ENCODE data around the gene DOCK3.
A peak's percentile ranks its signal among the peaks of the same experiment; 100 is the strongest.
"Not testable (repeated sequence)": the region's sequence is repeated elsewhere in the genome, so short reads cannot be mapped to it uniquely, and the experiment has no call there.

Gene DOCK3

DNA sequence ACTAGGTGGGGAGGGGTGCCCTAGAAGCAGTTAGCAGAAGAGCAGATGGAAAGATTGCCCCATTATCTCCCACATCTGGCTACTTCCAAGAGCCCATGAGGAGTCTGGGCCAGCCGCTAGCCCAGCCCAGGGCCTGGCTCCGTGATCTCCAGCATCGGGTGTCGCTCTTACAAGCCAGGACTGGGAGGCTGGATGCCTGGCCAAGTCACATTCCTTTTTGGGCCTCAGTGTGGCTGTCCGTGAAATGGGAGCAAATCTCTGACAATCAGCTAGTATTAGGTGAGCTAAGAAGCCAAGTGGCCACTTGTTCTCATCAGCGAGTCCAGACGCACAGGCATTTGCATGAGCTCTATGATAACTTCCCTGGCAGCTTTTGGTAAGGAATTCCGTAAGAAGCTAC, 23.3 kb upstream of the DOCK3 start:
- DNase-seq = no peak

- DNase-seq = no peak
Measured at GRCh38 chr3:50651920-50652529, 22.7 kb upstream of the DOCK3 start.

GRCh38 chr3:50652709-50653108, 22.0 kb upstream of the DOCK3 start:
- DNase-seq = peak; percentile 76

- DNase-seq = no peak
Measured at GRCh38 chr3:50653937-50654595, 20.7 kb upstream of the DOCK3 start.

DNA sequence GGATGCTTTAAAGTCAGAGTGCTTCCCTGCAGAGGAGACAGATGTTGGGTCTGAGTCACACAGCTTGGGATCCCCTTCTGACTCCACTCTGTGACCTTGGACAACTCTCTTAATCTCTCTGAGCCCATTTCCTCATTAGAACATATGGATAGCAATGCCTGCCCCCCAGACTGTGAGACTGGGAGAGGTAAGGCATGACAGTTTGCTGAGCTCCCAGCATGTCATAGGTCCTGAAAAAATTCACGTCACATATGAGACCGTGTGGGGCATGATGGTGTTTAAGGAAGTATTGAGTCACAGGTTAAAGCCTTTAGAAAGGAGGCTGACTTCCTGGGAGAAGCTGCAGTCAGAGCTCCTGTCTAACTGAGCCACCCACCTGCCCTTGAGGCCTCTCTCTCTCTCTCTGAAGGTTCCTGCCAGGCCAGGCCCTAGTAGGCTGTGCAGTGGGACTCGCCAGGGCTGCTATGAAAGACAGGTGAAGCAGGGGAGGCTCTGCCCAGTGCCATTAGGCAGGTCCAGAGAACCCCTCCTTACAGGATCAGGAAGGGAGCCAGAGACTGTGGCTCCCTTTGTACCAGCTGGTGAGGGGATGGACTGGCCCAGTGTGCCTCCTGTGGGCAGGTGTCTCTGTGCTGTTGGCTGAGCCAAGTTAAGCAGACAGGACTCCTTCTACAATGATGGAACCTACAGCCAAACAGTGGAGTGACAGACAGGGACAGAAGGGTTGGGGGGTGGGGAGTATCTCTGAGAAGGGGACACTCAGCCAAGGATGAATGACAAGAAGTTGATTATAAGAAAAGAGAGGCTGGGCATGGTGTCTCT, 19.5 kb upstream of the DOCK3 start:
- no peak for DNase-seq

DNA sequence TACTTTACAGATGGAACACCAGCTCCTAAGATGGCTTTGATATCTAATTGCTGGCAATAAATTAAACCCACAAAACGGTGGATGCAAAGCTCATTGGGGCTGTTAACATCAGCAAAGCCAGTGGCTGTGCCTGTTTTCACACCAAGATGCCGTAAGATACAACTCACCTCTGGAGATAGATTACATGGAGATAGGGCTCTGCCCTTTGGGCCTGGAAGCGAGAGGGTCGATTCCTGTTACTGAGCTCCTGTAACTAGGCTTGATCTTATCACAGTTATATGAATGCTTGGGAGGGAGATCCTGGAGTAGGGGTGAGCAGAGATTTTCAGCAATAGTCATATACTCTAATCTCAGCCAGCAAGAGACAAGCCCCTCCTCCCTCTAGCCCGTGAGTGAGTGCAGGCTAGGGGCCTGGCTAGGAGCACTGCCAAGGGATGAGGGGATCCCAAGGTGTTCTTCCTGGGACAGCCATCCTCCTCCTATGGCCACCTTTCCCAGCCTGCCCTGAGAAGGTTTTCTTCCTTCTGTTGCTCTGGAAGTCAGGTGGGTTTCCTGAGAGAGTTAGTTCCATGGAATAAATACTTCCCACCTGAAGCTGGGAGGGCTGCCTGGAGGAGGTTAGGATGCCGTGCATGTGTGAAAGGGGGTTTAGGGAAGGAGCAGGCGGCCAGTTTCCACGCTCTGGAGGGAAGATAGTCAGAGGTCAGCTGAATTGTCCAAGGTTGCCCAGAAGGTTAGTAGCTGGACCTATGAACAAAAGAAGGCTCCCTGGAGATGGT, 18.1 kb upstream of the DOCK3 start:
- DNase-seq = no peak

- no peak for DNase-seq
Measured at GRCh38 chr3:50657407-50657806, 17.3 kb upstream of the DOCK3 start.

- DNase-seq = no peak
Measured at GRCh38 chr3:50657816-50658215, 16.9 kb upstream of the DOCK3 start.

DNA sequence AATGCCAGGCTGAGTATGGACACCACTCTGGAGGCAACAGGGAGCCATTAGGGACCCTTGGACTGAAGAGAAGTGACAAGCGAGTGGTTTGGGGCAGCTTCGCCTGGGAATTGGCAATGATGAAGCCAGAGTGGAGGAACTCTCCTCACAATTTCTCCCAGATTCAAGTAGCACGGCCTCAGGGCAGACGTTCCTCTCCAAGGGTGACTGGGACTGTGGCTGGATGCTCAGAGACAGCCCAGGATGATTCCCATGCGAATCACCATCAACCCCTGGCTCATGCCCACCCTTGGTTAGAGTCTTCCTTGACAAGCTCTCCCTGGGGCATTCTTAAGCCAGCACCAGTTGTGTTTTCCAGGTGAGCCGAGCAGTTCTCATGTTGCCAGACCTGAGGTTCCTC, 16.3 kb upstream of the DOCK3 start:
- DNase-seq = no peak

DNA sequence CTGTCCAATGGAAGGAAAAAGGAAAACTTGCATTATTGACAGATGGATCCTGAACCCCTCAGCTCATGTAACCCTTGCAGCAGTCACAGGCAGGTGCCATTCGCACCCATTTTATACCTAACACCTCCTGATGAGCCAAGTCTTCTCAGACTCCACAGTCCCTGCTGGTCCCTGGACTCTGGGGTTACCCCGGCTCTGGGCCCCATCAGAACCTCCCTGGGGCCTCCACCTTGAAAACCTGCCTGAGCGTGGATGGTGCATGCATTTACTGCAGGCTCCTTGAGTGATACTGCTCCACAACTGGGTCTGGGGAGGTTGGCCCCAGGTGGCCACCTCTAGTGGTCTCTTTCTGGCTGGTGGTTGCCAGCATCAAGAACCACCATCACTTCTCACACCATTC, 15.9 kb upstream of the DOCK3 start:
- DNase-seq = no peak

GRCh38 chr3:50660386-50660785, 14.3 kb upstream of the DOCK3 start:
- DNase-seq = no peak

- DNase-seq = no peak
Measured at GRCh38 chr3:50661321-50661837, 13.3 kb upstream of the DOCK3 start.

GRCh38 chr3:50662408-50662807, 12.3 kb upstream of the DOCK3 start:
- no peak for DNase-seq

GRCh38 chr3:50665081-50665840, 9.5 kb upstream of the DOCK3 start:
- DNase-seq = peak; percentile 65

GRCh38 chr3:50665841-50666115, 8.9 kb upstream of the DOCK3 start:
- DNase-seq = not testable (repeated sequence)

GRCh38 chr3:50666837-50667236, 7.9 kb upstream of the DOCK3 start:
- DNase-seq = no peak

GRCh38 chr3:50671331-50671730, 3.4 kb upstream of the DOCK3 start:
- DNase-seq = peak; percentile 48

GRCh38 chr3:50672656-50673055, 2.1 kb upstream of the DOCK3 start:
- no peak for DNase-seq

DNA sequence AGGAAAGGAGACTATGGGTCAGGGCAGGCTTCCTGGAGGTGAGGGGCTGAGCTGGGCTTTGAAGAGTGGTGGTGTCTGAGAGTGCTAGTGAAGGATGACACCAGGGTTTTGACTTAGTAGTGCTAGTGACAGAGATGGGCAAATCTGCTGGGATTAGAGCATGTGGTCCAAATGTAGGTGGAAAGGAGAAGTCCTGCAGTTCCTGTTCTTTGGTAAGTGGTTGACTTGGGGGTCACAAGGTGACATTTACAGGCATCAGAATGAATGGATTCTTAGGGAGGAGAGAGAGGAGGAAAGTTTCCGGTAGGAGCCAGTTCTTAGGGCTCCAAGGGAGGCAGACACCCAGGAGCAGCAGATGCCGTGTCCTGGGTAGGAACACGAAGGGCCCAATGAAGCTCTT, 796 bp upstream of the DOCK3 start:
- DNase-seq = no peak

DNA sequence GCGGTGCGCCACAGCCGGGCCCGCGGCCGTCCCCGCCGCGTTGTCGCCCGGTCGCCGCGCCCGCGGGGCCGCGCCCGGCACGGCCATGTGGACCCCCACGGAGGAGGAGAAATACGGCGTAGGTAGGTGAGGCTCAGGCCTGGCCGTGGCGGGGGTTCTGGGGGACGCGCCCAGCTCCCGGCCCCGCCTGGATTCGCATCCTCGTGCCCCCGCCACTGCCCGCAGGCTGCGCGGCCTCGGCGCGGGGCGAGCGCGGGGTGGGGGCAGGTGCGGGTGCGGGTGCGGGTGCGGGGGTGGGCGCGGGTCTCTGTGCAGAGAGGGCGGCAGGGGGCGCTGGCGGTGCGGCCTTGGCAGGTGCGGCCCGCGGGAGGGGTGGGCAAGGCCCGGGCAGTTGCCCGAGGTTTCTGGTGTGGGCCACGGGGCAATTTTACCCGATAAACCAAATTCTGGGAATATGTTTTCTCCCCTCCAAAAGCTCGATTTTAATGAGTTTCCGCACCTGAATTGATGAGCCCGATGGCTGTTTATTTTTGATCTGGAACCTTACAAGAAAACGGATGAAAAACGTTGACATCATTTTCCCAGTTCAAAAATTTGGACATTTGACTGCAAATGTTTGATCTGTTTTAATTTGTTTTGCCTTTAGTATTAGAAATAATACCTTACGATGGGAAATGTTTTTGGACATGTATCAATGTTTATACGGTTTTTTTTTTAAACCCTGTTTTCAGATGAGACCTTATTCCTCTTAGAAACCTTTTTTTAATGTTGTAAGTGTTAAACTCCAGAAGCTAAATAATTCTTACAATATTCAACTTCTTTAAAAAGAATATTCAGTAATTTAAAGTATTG, 678 bp downstream of the DOCK3 start:
- peak; percentile 54 for DNase-seq

DNA sequence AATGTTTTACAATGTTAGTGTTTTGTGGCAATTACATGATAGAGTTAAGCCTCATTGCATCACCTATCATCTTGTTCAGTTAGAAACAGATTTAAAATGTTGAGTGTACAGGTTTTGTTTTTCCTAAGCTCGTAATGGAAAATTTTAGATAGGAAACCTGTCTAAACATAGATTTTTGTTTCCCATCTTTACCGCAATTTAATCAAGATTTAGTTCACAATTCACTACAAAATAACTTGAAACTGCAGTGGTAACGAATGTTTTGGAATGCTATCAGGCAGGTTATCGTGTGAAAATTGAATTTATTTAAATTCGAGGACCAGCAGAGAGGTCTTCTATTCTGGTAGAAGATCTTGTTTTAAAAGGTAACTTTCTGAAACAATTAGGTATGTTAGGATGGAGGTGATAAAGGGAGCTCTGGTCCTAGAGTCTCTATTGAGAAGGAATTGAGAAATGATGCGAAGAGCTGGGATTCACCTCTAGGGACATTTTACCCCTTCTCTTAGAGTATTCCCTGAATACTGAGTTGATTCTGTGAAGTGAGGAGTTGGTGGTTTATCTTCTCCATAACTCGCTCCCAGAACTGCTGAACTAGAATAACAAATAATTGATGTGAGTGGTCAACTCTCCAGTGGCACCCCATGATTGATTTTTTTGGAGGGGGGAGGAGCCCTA, 1.4 kb downstream of the DOCK3 start:
- DNase-seq = no peak

All from hematopoietic multipotent progenitor cell treated with erythropoietin and hydrocortisone succinate and interleukin-3 and kit ligand, for 4 days (in vitro differentiated cells).